Uterus (tissue), 4 donors: ENCODE data around the gene PTPRN2. TPM values are rescaled to one million over a fixed set of nuclear protein-coding genes. Genes with fewer than 3 reads are reported as not detected.

Experiments
- DNase-seq, 2 donors: peaks; one replicate each; pipeline ENCODE4 v3.0.0-alpha.2; 2019 to 2020
- H3K27ac ChIP-seq, 2 donors: fragments of 200-600 bp; sonication (generic); 1 replicate in 1 of 2; 2 replicates in 1 of 2; pipeline ENCODE4 v1.5.1; 2016 to 2018
- H3K27me3 ChIP-seq, 2 donors: fragments of 200-600 bp; sonication (generic); one replicate each; pipeline ENCODE4 v1.5.1; 2018 to 2019; ENCODE audit warnings: control low read depth in 1 of 2
- H3K36me3 ChIP-seq, 2 donors: fragments of 200-600 bp; sonication (generic); one replicate each; pipeline ENCODE4 v1.5.1; 2019; ENCODE audit warnings: control low read depth in 1 of 2
- H3K4me1 ChIP-seq, 2 donors: fragments of 200-600 bp; sonication (generic); one replicate each; pipeline ENCODE4 v1.5.1; 2018 to 2019; ENCODE audit warnings: control low read depth in 1 of 2
- H3K4me3 ChIP-seq, 2 donors: fragments of 200-600 bp; sonication (generic); 1 replicate in 1 of 2; 2 replicates in 1 of 2; pipeline ENCODE4 v1.5.1; 2018 to 2019; ENCODE audit warnings: mild to moderate bottlenecking in 1 of 2
- H3K9me3 ChIP-seq, 2 donors: fragments of 200-600 bp; sonication (generic); one replicate each; pipeline ENCODE4 v1.5.1; 2019; ENCODE audit warnings: control low read depth in 1 of 2
- CTCF ChIP-seq, 4 experiments: fragments of 200-600 bp in 2 of 4; fragments of 450-650 bp in 2 of 4; sonication (generic) in 2 of 4; IDR thresholded peaks; one replicate each; pipeline ENCODE4 v1.5.1; 2016 to 2019; ENCODE audit warnings: antibody characterized with exemption in 4 of 4, mild to moderate bottlenecking in 2 of 4, moderate library complexity in 1 of 4
- POLR2A ChIP-seq, 2 donors: fragments of 450-650 bp; IDR thresholded peaks; one replicate each; pipeline ENCODE4 v1.6.1; 2016; ENCODE audit warnings: antibody characterized with exemption in 2 of 2, mild to moderate bottlenecking in 1 of 2, moderate library complexity in 1 of 2
- intact Hi-C: fragments of 100-400 bp; cut with DNase I; formaldehyde crosslinking; loops from one replicate; pipeline ENCODE4 v1.15.1; 2023; ENCODE audit warnings: low total_unique reads
- total RNA-seq, 4 donors: library from RNA; depleted of rRNA in 3 of 4; stranded (reverse); fragments of >200 nt in 3 of 4; gene quantifications; one replicate each; pipeline versions ENCODE4 v1.1.0 to v1.2.4, GENCODE V29; 2014 to 2023
- donor health status: DM: yes; HTN: yes; CAD: no.

PTPRN2 gene
- total RNA-seq, 4 donors from 2014 or later, result 1.2 to 5.2 (median 2.3) TPM

- intact Hi-C loops, result no loop called here
- DNase-seq, result no peak
- no peak for TF ChIP-seq POLR2A (IDR thresholded peaks at IDR 0.05)
- TF ChIP-seq CTCF (IDR thresholded peaks at IDR 0.05), result no peak
Observed at GRCh38 chr7:158329686-158330085, 257.9 kb downstream of the PTPRN2 start.

GRCh38 chr7:158329014-158329610 lies 258.5 kb downstream of the PTPRN2 start:
- intact Hi-C loops, result no loop called here
- Histone ChIP-seq H3K27ac (no peak overlapping the region), H3K4me3 (no peak overlapping the region), H3K36me3 (no peaks in the 10 kb centered on the region), H3K9me3 (no peaks in the 10 kb centered on the region), H3K4me1 (no peaks in the 10 kb centered on the region), H3K27me3 (no peaks in the 10 kb centered on the region)
- TF ChIP-seq CTCF (IDR thresholded peaks at IDR 0.05) (no peak), POLR2A (IDR thresholded peaks at IDR 0.05) (no peak)
- no peak for DNase-seq

More at GRCh38 chr7:158329686-158330085, 257.9 kb downstream of the PTPRN2 start:
- H3K27ac ChIP-seq, result no peak overlapping the region
- H3K4me1 ChIP-seq, result no peaks in the 10 kb centered on the region
- no peaks in the 10 kb centered on the region for H3K36me3 ChIP-seq
- H3K9me3 ChIP-seq, result no peaks in the 10 kb centered on the region
- no peaks in the 10 kb centered on the region for H3K27me3 ChIP-seq
- H3K4me3 ChIP-seq, result no peak overlapping the region

GRCh38 chr7:158328376-158329013 lies 259.1 kb downstream of the PTPRN2 start:
- TF ChIP-seq CTCF (IDR thresholded peaks at IDR 0.05) (no peak), POLR2A (IDR thresholded peaks at IDR 0.05) (no peak)
- no peak overlapping the region for H3K27ac ChIP-seq
- H3K4me3 ChIP-seq, result no peak overlapping the region
- H3K36me3 ChIP-seq, result no peaks in the 10 kb centered on the region
- H3K27me3 ChIP-seq, result no peaks in the 10 kb centered on the region
- no peak for DNase-seq
- intact Hi-C loops, result no loop called here
- no peaks in the 10 kb centered on the region for H3K9me3 ChIP-seq
- no peaks in the 10 kb centered on the region for H3K4me1 ChIP-seq

GRCh38 chr7:158327571-158328180 lies 259.9 kb downstream of the PTPRN2 start:
- Histone ChIP-seq H3K36me3 (no peaks in the 10 kb centered on the region), H3K27ac (no peak overlapping the region), H3K27me3 (no peaks in the 10 kb centered on the region), H3K9me3 (no peaks in the 10 kb centered on the region), H3K4me1 (no peaks in the 10 kb centered on the region), H3K4me3 (no peak overlapping the region)
- TF ChIP-seq CTCF (IDR thresholded peaks at IDR 0.05) (no peak), POLR2A (IDR thresholded peaks at IDR 0.05) (no peak)
- intact Hi-C loops, result no loop called here
- DNase-seq, result no peak

GRCh38 chr7:158327012-158327411 lies 260.6 kb downstream of the PTPRN2 start:
- H3K4me1 ChIP-seq, result no peaks in the 10 kb centered on the region

More at GRCh38 chr7:158327012-158327411, 260.6 kb downstream of the PTPRN2 start:
- H3K27me3 ChIP-seq, result no peaks in the 10 kb centered on the region
- no peak for DNase-seq
- no peak for TF ChIP-seq POLR2A (IDR thresholded peaks at IDR 0.05)
- no peak for TF ChIP-seq CTCF (IDR thresholded peaks at IDR 0.05)
- H3K36me3 ChIP-seq, result no peaks in the 10 kb centered on the region
- H3K9me3 ChIP-seq, result no peaks in the 10 kb centered on the region
- no peak overlapping the region for H3K4me3 ChIP-seq
- H3K27ac ChIP-seq, result no peak overlapping the region
- intact Hi-C loops, result no loop called here
